EL (cell line): ENCODE data around the gene DCTN2.
A peak's percentile ranks its signal among the peaks of the same experiment; 100 is the strongest.

Experiments used
- DNase-seq: peaks from one replicate; pipeline ENCODE4 v3.0.0-alpha.2; 2016

The DCTN2 gene

DNA sequence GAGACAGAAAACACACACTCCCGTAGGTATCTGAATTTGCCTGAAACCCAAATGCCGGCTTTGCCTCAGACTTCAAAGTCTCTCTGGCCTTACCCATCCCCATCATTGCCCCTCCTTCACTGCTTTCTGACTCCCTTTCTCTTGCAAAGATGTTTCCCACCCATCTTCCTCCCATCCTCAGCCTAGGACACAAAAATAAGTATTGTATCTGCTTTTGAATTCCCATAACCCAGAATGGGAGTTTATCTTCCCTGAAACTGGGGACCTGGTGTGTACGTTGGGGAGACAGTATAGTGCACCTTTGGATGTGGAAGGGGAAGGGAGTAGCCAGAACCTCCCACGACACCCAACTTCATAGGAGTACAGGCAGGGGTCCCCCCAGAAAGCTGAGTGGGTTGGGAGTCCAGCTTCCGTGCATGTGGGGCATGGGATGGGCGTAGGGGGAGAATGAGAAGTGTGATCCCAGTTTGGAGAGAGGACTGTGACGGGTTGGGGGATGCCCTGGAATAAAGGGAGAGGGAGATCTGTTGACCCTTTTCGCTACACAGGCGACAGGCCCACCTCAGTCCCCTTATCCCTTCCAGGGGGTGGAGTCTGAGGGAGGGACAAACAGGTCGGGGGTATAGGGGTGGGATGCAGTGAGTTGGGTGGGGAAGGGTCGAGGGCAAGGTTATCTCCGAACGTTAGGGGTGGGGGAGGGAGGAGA lies 2.4 kb upstream of the DCTN2 start:
- no peak for DNase-seq

DNA sequence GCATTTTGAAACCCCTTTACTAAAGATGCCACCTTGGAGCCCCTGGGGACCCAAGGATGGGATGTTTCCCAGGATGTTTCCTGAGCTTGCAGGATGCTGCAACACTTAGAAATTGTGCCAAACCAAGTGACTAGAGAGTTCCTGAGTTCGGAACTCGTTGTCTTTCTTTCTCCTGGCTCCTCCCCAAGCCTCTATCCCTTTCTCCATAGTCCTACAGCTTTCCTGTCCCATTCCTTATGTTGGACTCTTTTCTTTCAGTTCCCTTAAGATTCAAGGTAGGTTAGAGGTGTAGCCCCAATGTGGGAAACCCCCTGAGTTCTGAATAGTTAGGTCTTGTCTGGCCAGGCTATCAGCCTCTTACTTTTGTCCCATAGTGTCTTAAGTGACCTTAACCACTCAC lies 1.5 kb upstream of the DCTN2 start:
- DNase-seq: no peak

DNA sequence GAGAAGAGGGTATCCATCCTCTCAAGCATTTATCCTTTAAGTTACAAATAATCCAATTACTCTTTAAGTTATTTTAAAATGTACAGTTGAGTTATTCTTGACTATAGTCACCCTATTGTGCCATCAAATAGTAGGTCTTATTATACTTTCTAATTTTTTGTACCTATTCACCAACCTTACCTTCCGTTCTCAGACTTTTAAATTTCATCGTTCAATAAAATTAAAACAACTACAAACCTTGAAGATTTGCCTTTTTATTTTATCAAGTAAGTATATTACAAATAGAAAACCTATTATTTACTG lies 972 bp upstream of the DCTN2 start:
- no peak for DNase-seq

DNA sequence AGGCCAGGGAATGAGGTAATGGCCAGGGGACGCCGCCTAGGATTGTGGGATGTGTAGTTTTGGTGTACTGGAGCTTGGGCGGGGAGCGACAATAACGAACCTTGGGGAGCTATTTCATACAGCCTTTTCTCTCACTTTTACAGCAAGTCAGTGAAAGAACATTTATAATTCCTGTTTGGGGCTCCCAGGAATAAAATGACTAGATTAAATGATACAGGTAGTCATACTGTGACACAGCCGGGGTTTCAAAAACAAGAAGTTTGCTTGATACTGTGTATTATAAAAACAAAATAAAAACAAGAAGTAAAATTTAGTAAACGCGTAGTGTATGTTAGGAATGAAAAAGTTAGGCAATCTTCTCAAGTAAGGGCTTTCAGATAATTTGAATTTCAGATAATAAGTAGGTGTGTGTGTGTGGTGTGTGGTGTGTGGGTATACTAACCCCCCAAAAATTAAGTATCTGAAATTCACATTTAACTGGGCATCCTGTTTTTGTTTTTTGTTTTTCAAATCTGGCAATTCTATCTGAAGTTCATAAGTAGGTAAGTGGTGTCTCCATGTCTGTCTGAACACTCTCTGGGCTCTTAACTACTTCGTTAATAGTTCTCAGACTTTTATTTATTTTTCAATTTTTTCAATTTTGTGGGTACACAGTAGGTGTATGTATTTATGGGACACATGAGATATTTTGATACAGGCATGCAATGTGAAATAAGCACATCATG lies 458 bp upstream of the DCTN2 start:
- DNase-seq: no peak

DNA sequence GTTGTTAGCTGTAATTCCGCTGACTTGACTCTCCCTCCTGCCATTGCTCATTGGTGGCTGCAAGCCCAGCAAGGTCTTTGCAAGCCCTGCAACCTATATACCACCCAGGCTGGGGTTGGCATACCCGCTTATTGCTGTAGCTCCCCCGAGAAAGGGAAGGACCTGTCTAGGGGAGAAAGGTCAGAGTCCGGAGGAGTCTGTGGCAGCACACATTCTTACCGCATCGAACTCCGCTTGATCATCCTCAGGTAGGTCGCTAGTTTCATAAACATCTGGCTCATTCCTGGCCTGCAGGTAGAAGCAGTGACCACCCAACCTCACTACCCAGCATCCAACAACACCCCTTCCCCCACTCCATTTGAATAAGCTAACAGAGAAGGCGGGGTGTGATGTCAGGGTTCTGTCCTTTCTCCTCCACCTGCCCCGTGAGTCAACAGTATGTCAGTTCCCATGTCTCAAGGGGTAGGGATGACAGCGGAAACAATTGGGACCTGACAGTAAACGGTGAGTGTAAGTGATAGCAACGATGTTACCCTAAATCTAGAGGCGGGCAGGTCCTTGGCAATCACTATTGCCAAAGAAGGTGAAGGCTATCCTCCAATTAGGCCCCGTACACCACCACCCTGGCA lies 1.1 kb downstream of the DCTN2 start:
- DNase-seq: peak; percentile 24

DNA sequence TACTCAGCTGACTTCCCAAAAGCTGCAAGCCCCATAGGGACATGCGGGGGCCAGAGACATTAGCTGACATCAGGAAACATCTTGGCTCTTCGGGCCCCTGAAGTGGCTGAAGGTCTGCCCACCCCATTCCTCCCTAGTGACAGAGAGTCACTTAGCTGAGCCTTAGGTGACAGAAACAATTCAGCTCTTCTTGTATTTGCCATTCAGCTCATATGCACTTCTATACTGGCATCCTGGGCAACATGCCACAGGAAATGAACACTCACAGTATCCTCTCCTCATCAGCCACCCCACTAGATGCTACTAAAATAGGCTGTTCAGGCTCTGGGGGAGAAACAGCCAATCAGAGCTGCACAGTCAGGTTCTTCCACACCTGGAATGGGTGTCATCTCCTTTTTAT lies 3.4 kb downstream of the DCTN2 start:
- DNase-seq: peak; percentile 29

DNA sequence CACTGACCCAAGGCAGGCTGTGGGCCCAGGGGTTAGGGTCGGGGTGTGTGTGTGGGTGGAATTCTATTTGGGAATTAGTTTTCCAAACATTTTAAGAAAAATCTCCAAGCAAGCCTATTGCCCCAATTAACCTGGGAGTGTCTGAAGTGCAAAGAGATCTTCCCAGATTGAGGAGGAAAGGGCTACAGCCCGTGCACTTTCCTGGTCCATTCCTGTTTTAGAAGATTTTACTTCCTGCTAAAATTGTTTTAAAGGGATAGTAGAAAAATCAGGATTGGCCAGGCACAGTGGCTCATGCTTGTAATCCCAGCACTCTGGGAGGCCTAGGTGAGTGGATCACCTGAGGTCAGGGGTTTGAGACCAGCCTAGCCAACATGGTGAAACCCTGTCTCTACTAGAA lies 5.3 kb downstream of the DCTN2 start:
- no peak for DNase-seq

DNA sequence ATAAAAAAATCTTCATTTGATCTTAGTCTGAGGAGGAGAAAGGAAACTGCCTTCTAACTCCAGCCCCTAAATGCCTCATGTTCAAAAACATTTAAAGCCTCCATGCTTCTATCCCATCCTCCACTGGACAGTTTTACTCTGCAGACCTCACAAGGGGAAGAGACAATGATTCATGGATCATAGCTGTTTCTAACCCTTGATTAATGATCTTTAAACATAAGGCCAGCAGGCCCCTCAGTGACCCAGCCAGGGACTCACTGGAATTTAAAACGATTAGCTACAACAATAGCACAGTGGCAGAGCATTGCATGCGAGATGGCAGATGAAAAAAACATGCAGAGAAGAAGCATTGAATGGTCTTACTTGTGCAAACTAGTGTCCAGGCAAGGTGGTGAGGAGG lies 6.0 kb downstream of the DCTN2 start:
- no peak for DNase-seq

DNA sequence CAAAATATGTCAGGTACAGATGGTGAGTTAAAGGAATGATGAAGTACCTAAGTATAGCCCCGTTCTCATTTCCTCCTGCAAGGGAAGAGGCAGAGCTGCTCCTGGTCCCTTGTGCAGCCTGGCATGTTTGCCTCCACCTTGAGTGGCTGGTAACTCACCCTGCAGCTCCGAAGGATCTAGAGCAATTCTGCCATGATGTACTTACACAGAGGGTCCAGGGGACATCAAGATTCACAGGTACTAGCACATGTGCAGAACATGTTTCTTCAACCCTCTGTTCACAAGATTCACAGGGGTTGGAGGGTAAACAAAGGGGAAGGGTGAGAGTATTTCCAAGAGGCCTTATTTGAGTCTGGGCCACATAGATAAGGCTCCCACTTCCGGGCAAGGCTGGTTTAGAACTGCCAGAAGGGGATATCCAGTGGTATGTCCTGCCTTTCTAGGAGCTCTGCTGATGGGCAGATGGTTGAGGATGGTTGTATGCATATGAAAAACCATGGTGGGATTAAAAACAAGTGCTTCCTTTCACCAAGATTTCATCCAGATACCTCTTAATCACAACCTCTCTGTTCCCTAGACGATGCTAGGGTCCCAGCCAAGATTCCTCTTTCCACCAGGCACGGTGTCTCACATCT lies 7.7 kb downstream of the DCTN2 start:
- DNase-seq: no peak

DNA sequence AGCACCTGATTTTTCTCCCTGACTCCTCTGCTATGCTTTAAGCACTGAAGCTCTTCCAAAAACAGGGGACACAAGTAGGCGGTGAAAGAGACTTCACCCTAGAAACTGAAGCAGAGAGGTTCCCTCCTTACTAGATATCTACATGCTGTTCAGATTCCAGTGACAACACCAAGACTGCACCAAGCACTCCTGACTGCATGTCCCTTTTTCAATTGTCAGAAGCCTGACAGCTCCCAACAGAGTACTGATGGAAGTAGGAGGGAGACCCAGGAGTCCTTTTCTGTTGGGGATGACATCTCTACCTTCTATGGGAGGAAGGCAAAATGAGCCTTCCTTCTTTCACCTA lies 10.4 kb downstream of the DCTN2 start:
- no peak for DNase-seq

DNA sequence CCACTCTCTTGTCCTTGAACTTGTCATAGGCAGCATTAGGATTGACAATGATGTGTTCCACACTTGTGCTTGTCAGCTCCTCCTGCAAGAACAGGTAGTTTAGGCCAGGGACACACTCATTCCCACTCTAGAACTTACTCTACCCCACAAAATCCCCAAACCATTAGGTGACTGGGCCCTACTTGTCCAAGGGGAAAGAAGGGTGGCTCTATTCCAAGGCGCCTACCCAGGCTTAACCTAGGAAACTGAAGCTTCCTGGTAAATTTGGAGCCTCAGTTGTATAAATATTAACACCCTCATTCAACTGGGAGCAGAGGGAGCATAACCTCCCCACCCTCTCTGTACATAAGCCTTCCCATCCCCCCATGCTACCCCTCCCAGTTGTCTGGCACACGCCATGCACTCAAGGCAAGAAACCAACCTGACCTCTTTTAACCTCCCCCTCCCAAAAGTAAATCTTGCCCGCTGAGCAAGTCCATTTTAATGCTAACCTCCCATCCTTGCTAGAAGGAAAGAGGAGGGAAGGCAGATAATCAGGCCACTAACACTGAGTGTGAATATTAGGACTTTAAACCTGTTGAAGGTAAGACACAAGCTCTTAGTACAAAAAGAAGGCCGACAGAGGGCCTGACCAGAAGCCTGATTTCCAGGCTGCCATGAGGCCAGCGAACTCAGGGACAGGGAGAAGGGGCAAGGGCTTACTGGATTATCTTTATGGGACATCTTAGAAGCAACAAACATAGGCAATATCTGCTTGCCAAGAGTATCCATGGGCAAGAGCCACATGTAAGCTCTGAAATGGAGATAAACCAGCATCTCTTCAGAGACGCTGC lies 11.0 kb downstream of the DCTN2 start:
- DNase-seq: no peak

DNA sequence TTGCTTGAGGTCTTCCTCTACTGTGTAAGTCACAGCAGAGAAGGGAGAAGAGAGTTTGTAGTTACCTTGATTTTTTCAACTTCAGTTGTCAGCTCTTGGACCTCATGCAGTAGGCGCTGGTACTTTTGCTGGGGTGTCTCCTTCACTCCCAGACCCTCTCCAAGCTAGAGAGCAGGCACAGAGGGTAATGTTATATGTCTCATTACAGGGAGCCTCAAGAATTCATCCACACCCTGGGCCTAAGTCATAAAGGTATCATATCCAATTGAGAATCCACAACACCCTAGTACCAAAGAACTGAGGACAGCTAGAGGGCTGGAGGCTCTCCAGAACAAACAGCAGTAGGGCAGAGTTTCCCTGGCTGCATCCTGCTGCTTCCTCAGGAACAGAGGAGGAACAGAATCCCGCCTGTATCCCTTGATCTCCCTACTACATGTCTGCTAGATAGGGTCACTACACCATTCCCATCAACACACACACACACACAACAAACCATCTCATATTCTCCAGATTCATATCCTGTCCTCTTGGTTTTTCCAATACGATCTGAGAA lies 11.9 kb downstream of the DCTN2 start:
- DNase-seq: no peak

DNA sequence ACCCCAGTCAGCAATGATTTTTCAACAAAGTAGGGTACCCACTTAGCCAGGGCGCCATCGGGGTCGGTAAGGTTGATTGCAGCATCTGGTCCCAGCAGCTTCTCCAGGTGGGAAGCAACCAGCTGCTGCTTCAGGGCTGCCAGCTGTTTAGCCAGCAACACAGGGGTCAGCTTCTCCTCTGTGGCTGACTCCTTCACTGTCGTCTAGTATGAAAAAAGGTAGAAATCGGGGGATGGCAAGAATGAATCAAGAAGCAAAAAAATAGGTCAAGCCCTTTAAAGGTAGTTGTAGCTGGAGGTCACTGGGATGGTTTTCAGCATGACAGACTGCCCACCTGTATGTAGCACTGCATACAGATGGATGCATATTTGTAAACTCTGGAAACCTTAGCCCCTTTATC lies 12.7 kb downstream of the DCTN2 start:
- no peak for DNase-seq

DNA sequence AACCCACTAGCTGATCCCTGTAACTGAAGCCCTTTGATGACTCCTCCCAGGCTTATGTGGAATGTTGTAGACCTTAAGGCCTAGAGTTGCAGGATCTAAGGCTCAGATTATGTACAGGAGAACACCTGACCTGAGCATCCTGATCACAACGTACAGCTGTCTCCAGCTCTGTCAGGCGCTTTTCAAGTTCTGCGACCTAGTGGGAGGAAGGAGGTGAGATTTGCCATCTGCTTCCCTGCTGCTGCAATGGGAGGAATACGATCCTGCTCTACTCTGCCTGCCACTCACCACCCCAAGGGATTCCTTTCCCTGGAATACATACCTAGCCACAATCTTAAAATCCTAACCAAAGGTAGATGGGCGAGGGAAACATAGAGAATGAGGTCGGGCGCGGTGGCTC lies 13.9 kb downstream of the DCTN2 start:
- no peak for DNase-seq

DNA sequence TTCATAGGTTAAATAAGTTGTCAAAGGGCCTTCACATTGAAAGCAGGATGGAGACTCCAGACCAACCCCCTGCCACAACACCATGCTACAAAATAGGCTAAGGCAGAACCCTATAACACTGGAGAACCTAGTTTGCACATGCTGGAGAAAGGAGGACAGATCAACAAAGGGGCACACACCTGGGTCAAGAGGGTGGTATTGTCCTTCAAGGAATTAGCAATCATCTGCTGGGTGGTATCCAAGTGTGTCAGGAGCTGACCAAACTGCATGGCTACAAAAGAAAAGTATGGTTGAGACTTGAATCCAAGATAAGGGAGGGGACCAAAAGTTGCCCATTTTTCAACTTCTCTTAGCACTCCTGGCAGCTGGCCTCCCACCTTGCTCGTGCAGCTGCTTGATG lies 15.2 kb downstream of the DCTN2 start:
- no peak for DNase-seq

DNA sequence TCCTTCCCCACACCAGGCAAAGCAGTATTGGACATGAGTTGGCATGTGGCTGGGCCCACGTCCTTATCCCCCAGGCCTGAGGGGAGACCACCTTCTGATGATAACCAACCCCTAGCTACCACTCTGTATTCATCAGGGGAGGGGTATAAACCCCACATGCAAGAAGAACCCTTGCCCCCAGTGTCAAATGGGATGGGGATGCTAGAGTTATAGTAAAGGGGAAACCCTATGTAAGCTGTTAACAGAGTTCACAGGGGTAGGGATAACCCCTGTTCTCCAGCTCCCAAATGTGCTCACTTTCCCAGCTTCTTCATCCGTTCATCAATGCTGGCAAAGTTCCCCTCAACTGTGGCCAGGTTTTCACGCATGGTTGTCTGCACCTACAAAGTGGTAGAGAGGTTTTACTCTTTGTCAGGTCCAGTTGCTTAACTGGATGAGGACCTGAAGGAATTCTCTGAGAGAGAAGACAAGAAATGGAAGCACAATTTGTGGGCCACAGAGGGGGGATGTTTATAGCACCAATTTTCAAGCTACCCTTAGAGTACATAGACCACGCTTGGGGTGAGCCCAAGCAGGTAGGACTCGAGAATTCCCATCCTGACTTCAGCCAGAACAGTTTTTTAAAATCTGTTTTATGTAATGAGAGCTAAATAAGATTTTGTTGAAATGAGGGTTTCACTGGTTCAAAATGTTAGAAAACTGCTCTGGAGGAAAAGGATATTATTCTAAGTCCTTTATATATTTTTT lies 16.4 kb downstream of the DCTN2 start:
- no peak for DNase-seq

DNA sequence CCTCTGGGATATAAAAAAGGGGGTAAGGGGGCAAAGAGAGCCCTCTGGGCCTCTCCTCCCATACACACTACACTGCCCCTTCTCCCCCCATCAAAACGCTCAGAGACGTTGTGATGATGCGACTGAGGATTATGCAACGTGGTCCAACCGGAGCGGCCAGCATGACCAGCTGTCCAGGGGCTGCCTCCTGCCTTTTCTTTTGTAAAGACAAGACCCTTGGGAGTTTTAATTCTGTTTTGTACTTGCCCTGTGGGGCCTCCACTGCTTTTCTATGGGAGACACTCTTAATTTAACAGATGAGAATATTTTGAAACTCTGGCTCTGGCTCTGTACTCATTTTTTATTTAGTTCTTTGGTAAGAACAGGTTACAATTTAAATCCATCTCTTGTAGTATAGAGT lies 17.2 kb downstream of the DCTN2 start:
- no peak for DNase-seq

DNA sequence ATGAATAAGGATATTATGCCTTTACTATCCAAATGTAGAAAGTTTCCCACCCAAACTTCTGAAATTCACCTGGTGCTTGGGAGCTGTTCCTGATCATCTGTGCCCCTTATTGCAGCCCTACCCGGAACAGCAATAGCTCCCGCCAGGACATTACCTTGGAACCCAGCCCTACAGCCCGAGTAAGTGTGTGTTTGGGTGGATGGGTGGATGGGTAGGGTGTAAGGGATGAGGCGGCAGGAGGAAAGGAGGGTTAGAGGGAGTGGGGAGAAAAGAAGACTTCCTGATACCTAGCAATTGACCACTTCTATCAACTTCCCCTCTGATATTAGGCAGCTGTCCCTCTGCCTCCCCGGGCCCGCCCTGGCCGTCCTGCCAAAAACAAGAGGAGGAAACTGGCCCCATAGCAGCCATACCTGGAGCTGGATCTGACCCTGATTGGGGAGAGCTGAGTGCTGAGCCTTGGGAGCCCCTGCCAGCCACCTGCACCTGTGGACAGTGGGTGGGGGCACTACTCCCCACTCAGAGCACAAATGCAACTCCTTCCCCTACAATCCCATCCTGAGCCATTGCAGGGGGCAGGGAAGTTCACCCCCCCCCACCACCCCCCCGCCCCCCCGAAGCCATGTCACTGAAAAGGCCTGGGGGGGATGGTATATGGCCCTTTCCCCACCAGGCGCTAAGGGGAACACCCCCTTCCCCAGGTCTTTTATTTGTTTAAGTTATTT lies 18.0 kb downstream of the DCTN2 start:
- no peak for DNase-seq

DNA sequence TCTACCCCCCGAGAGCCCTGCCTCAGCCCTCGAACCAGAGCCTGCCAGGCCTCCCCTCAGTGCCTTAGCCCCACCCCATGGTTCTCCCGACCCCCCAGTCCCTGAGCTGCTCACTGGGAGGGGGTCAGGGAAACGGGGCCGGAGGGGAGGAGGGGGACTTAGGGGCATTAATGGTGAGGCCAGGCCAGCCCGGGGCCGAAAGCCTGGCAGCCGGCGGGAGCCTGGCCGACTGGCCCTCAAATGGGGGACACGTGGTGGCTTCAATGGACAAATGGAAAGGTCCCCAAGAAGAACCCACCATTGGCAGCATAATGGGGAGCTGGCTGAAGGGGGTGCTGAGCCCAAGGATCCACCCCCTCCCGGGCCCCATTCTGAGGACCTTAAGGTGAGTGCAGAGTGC lies 18.8 kb downstream of the DCTN2 start:
- no peak for DNase-seq

DNA sequence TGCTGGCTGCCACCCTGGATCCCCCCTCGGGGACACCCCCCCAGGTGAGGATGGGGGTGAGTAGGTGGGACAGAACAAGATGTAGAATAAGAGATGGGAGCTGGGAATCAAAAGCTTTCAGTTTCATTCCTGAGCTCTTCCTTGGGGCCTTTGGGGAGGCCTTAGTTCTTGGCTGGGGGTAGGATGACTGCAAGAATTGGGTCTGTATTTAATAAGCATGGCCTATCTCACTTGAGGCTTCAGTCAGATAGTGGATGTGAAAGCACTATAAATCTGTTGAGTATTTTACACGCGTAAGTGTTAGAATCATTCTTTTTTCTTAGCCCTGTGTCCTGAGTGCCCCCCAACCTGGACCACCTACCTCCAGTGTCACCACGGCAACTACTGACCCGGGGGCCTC lies 19.8 kb downstream of the DCTN2 start:
- no peak for DNase-seq

DNA sequence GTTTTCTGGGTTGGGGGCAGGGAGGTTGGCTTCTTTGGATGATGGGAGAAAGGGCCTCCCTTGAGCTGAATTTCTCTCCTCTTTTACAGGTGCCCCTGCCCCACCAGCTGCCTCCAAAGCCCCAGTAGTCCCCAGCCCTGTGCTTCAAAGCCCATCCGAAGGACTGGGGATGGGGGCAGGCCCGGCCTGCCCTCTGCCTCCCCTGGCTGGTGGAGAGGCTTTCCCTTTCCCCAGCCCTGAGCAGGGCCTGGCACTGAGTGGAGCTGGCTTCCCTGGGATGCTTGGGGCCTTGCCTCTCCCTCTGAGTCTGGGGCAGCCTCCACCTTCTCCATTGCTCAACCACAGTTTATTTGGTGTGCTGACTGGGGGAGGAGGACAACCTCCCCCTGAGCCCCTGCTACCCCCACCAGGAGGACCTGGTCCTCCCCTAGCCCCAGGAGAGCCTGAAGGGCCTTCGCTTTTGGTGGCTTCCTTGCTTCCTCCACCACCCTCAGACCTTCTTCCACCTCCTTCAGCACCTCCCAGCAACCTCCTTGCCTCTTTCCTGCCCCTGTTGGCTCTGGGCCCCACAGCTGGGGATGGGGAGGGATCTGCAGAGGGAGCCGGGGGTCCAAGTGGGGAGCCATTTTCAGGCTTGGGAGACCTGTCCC lies 20.4 kb downstream of the DCTN2 start:
- no peak for DNase-seq
